Large intestine (tissue), 12 donors: ENCODE data around the gene PHLDA2. TPM values are rescaled to one million over a fixed set of nuclear protein-coding genes. Genes with fewer than 3 reads are reported as not detected.

ENCODE experiments used
- DNase-seq, 2 donors: peaks; one replicate each; pipeline versions ENCODE4 v3.0.0 to v3.0.0-alpha.2; 2013
- H3K27ac ChIP-seq: one replicate; pipeline ENCODE4 v1.5.1; 2013; ENCODE audit warnings: low read length
- H3K27me3 ChIP-seq: 2 replicates; pipeline ENCODE4 v1.6.1; 2013; ENCODE audit warnings: low read length; ENCODE audit not compliant: control insufficient read depth, insufficient read depth
- H3K36me3 ChIP-seq: 2 replicates; pipeline ENCODE4 v1.6.1; 2013; ENCODE audit warnings: low read length; ENCODE audit not compliant: control insufficient read depth, insufficient read depth
- H3K4me1 ChIP-seq: one replicate; pipeline ENCODE4 v1.6.1; 2013; ENCODE audit warnings: low read length; ENCODE audit not compliant: control insufficient read depth, insufficient read depth
- H3K4me3 ChIP-seq: one replicate; pipeline ENCODE4 v1.5.1; 2013; ENCODE audit warnings: low read length
- H3K9me3 ChIP-seq: one replicate; pipeline ENCODE4 v1.6.1; 2013; ENCODE audit warnings: mild to moderate bottlenecking, low read depth, low read length, moderate library complexity; ENCODE audit not compliant: control insufficient read depth
- WGBS: methylation state at CpG from one replicate; pipeline ENCODE4 v1.1.5; 2013; ENCODE audit warnings: low lambda C conversion rate; ENCODE audit not compliant: insufficient coverage; 5-methylcytosine and 5-hydroxymethylcytosine counted together
- long read RNA-seq, 11 donors: transcript quantifications; one replicate each; lab custom pipeline, GENCODE V29; 2026
- polyA plus RNA-seq: library from polyadenylated mRNA; unstranded; fragments of 120-200 nt; gene quantifications from one replicate; pipeline ENCODE4 v1.2.1, GENCODE V29; 2013

PHLDA2 gene
- 7.3 TPM for polyA plus RNA-seq
- long read RNA-seq, donor 1, partial matches to known transcripts = 0 of 3 reads
- long read RNA-seq, donor 1, other reads (novel, unspliced or antisense) = 0 of 3 reads
- long read RNA-seq, donor 2, transcript PHLDA2-201 (2 exons, 955 nt) = major isoform, 5 of 5 reads
- long read RNA-seq, donor 2, partial matches to known transcripts = 0 of 5 reads
- long read RNA-seq, donor 2, other reads (novel, unspliced or antisense) = 0 of 5 reads
- long read RNA-seq, donor 3 = 0 reads
- long read RNA-seq, donor 4 = 0 reads
- long read RNA-seq, donor 5, partial matches to known transcripts = 0 of 1 reads
- long read RNA-seq, donor 5, other reads (novel, unspliced or antisense) = 0 of 1 reads
- long read RNA-seq, donor 6, transcript PHLDA2-201 (2 exons, 955 nt) = major isoform, 11 of 11 reads
- long read RNA-seq, donor 6, partial matches to known transcripts = 0 of 11 reads
- long read RNA-seq, donor 6, other reads (novel, unspliced or antisense) = 0 of 11 reads
- long read RNA-seq, donor 7, partial matches to known transcripts = 0 of 1 reads
- long read RNA-seq, donor 7, other reads (novel, unspliced or antisense) = 0 of 1 reads
- long read RNA-seq, donor 8, transcript PHLDA2-201 (2 exons, 955 nt) = major isoform, 5 of 5 reads
- long read RNA-seq, donor 8, partial matches to known transcripts = 0 of 5 reads
- long read RNA-seq, donor 8, other reads (novel, unspliced or antisense) = 0 of 5 reads
- long read RNA-seq, donor 9 = 0 reads
- long read RNA-seq, donor 10, partial matches to known transcripts = 0 of 1 reads
- long read RNA-seq, donor 10, other reads (novel, unspliced or antisense) = 0 of 1 reads
- long read RNA-seq, donor 11, partial matches to known transcripts = 0 of 3 reads
- long read RNA-seq, donor 11, other reads (novel, unspliced or antisense) = 0 of 3 reads

DNA sequence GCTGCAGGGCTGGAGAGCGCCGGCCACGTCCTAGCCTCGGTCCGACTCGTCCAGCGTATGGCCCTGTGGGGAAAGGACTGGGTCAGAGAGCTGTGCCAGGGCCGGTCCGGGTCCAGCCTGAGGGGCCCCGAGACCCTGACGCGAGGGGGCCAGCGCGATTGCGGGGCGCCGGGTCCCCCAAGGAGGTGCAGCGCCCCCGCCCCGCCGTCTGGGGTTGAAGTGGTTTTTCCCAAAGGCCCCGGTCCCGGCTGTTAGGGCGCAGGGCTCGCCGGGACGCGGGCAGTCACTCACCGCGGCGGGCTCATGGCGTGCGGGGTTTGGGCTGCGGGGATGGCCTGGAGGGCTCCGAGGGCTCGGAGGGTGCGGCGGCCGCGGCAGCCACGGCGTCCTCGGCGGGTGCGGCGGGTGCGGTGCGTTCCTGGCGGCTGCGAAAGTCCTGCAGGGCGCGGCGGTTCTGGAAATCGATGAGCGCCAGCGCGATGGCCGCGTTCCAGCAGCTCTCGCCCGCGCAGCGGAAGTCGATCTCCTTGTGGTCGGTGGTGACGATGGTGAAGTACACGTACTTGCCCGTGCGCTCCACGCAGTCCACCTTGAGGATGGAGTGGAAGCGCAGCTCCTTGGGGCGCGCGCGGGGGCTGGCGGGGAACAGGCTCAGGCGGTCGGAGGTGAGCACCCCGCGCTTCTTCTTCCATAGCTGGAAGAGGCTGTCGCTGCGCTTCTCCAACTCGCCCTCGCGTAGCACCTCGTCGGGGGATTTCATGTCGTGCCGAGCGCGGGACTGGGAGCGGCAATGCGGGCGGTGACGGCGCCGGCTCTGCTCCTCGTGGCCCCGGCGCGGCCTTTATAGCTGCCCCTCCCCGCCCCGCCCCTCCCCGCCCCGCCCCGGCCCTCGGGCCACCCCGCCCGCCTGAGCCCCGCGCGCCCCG is at the start of gene PHLDA2:
TSS of gene PHLDA2 (minus strand) at position 816 of the 926 bp plus-strand sequence. CDS start at position 760, 56 bp downstream.
- WGBS = no CpG with 5 or more reads among the region's 113 CpGs
- Histone ChIP-seq H3K9me3 (peaks cover 15% of the 10 kb centered on the region), H3K27ac (peak within 1 kb of the TSS; percentile 89), H3K4me3 (peak within 1 kb of the TSS; percentile 52), H3K36me3 (no peaks in the 10 kb centered on the region), H3K27me3 (peaks cover 51% of the 10 kb centered on the region), H3K4me1 (peaks cover 39% of the 10 kb centered on the region)
- DNase-seq = peak in 1 of 2 donors; percentile 30

DNA sequence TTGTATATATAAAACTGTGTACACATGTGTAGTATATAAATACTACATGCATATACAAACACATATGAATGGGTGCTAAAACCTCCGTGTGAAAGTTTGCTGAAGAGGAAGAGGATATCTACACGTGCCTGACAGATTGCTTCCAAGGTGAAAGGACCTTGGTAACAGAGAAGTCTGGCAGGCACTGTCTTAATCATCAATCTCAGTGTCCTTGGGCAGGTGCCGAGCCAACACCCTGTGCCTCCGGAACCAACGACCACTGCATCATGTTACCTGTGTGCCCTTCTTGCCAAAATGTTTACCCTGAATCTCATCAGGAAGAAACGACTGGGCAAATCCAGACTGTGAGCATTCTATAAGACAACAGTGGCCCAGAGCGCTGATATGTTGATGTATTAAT is 47.9 kb upstream of the PHLDA2 start:
- H3K27ac ChIP-seq = no peak overlapping the region
- no CpG with 5 or more reads among the region's 7 CpGs for WGBS
- no peak overlapping the region for H3K4me3 ChIP-seq
- peaks cover 68% of the 10 kb centered on the region for H3K36me3 ChIP-seq
- H3K4me1 ChIP-seq = no peaks in the 10 kb centered on the region
- no peaks in the 10 kb centered on the region for H3K9me3 ChIP-seq
- DNase-seq = no peak
- no peaks in the 10 kb centered on the region for H3K27me3 ChIP-seq

DNA sequence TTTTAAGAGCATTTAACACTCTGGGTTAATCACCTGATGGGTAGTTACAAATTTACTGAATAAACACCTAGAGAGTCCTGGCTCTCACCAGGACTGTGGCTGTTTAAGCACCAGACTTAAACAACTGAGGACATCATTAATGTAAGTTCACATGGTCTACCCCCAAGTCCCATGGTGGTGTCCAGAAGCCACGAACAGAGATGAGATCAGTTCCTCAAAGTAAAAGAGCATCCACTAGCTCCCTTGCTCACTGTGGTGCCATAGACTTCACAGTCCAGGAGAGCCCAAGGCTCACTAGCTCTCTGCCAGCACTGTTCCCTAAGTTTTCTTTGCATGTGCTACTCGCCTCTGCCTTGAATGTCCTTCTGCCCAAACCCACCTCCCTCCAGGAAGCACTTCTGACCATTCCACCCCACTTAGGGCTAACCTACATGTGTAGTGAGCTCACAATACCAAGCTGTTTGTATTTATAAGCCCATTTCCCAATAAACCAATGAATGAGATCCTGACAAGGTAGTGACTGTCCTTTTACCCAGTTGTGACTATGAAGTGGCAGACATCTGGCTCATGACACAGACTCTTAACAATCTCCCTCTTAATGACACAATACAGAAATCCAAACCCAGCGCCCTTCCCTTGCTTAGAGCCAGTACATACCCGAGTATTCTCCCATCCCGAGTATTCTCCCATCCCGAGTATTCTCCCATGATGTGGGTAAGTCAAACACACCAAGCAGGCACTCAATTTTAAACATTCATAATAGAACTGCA is 47.3 kb upstream of the PHLDA2 start:
- peaks cover 74% of the 10 kb centered on the region for H3K36me3 ChIP-seq
- no peak for DNase-seq
- no peaks in the 10 kb centered on the region for H3K4me1 ChIP-seq
- H3K27ac ChIP-seq = no peak overlapping the region
- H3K27me3 ChIP-seq = no peaks in the 10 kb centered on the region
- 100% methylated on average over 1 of the region's 6 CpGs for WGBS
- H3K9me3 ChIP-seq = no peaks in the 10 kb centered on the region
- H3K4me3 ChIP-seq = no peak overlapping the region

DNA sequence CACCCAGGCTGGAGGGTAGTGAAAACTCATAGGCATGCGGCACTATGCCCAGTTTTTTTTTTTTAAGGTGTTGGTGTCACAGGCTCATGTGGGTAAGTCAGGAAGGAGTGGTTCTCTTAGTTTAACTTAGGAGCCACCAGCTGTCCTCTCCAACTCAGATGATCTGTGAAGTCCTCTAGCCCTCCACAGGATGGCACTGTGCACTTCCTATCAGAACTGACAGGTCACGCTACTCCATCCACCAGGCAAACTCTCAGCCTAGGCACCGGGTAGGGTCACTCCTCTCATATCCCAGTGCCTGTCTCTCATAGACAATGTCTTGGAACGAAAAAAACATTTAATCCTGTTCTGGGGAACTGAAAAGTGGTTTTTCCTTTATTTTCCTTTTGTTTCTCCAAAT is 46.4 kb upstream of the PHLDA2 start:
- 88% methylated on average over 1 of the region's 4 CpGs for WGBS
- H3K4me1 ChIP-seq = no peaks in the 10 kb centered on the region
- no peaks in the 10 kb centered on the region for H3K9me3 ChIP-seq
- DNase-seq = peak; percentile 10 to 12
- no peak overlapping the region for H3K27ac ChIP-seq
- no peak overlapping the region for H3K4me3 ChIP-seq
- peaks cover 82% of the 10 kb centered on the region for H3K36me3 ChIP-seq
- H3K27me3 ChIP-seq = no peaks in the 10 kb centered on the region

DNA sequence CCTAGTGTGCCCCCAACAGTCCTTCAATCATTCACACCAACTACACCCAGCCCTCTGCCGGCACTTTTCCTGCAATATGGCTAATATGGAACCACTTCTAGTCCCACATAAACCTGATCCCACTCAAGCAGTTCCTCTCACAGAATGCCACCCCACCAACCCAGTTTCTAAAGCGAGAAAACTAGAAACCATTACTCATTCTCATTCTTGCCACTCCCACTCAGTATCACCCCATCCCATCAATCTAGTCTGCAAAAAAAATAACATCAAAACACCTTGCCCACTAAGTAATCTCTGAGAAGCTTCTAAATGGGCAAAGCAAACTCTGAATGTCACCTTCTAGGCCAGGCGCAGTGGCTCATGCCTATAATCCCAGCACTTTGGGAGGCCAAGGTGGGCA is 45.1 kb upstream of the PHLDA2 start:
- H3K4me1 ChIP-seq = no peaks in the 10 kb centered on the region
- no CpG with 5 or more reads among the region's 3 CpGs for WGBS
- H3K36me3 ChIP-seq = peaks cover 94% of the 10 kb centered on the region
- no peak overlapping the region for H3K27ac ChIP-seq
- no peaks in the 10 kb centered on the region for H3K9me3 ChIP-seq
- H3K4me3 ChIP-seq = no peak overlapping the region
- DNase-seq = no peak
- H3K27me3 ChIP-seq = no peaks in the 10 kb centered on the region

DNA sequence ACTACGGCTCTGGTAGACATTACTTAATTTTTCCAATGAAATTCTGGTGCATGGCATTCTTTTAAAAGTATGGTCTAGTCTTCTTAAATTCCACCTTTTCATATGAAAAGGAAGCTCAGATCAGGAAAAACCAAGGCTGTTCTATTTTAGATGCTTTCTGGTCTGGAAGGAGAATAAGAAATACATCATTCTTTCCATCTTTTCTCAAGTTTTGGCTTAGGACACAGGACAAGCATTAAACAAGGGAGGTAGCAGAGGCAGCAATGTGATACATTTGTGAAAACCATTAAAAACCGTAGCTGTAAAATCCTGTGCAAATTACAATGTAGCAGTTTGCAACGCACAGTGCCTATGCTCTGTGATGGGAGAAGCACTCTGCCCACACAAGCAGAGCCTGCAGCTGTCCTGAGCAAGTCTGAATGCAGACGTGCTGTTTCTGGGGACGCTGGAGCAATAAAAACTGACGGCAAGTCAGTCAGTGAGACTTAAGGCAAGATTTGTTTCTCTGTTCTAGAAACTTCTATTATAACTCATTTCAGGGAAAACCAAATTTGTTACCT is 39.2 kb upstream of the PHLDA2 start:
- no peaks in the 10 kb centered on the region for H3K9me3 ChIP-seq
- H3K36me3 ChIP-seq = peaks cover 91% of the 10 kb centered on the region
- H3K4me3 ChIP-seq = no peak overlapping the region
- H3K27me3 ChIP-seq = no peaks in the 10 kb centered on the region
- H3K4me1 ChIP-seq = no peaks in the 10 kb centered on the region
- no peak overlapping the region for H3K27ac ChIP-seq
- WGBS = 100% methylated on average over 1 of the region's 6 CpGs
- DNase-seq = no peak

- no peak overlapping the region for H3K27ac ChIP-seq
- no peaks in the 10 kb centered on the region for H3K4me1 ChIP-seq
- peaks cover 88% of the 10 kb centered on the region for H3K36me3 ChIP-seq
- no peak overlapping the region for H3K4me3 ChIP-seq
- H3K27me3 ChIP-seq = no peaks in the 10 kb centered on the region
- no peak for DNase-seq
- no CpG with 5 or more reads among the region's 4 CpGs for WGBS
- no peaks in the 10 kb centered on the region for H3K9me3 ChIP-seq
Observed at GRCh38 chr11:2964782-2965181, 35.6 kb upstream of the PHLDA2 start.

- DNase-seq = no peak
- Histone ChIP-seq H3K27ac (no peak overlapping the region), H3K9me3 (no peaks in the 10 kb centered on the region), H3K4me3 (no peak overlapping the region), H3K36me3 (peaks cover 87% of the 10 kb centered on the region), H3K27me3 (no peaks in the 10 kb centered on the region), H3K4me1 (no peaks in the 10 kb centered on the region)
- no CpG with 5 or more reads among the region's 6 CpGs for WGBS
Observed at GRCh38 chr11:2963761-2964160, 34.5 kb upstream of the PHLDA2 start.

GRCh38 chr11:2963112-2963754 is 34.0 kb upstream of the PHLDA2 start:
- Histone ChIP-seq H3K27ac (no peak overlapping the region), H3K4me3 (no peak overlapping the region), H3K9me3 (no peaks in the 10 kb centered on the region), H3K36me3 (peaks cover 87% of the 10 kb centered on the region), H3K27me3 (no peaks in the 10 kb centered on the region), H3K4me1 (no peaks in the 10 kb centered on the region)
- no peak for DNase-seq
- 86% methylated on average over 5 of the region's 7 CpGs for WGBS
